Stimulated activated naive CD8-positive, alpha-beta T cell treated with anti-CD3 and anti-CD28 coated beads, Interleukin-15, amount 100 ng/mL, for 72 hours (primary cell): ENCODE measurements around the gene THYN1.

Source experiments
- ATAC-seq: fragments of 150-1000 bp; cut with Tn5 transposase; 2 replicates; pipeline ENCODE4 v1.10.0; 2021; ENCODE audit warnings: mild to moderate bottlenecking, moderate library complexity
- DNase-seq, 2 donors: peaks; one replicate each; pipeline ENCODE4 v3.0.0; 2021 to 2022
- H3K27ac Mint-ChIP-seq, 2 donors: one replicate each; pipeline ENCODE4 v1.8.0; 2022; ENCODE audit warnings: mild to moderate bottlenecking in 2 of 2, mixed read lengths in 2 of 2, moderate library complexity in 2 of 2
- H3K27me3 Mint-ChIP-seq: one replicate; pipeline ENCODE4 v1.8.0; 2022; ENCODE audit warnings: mixed read lengths
- H3K4me1 Mint-ChIP-seq: one replicate; pipeline ENCODE4 v1.8.0; 2022; ENCODE audit warnings: mild to moderate bottlenecking, mixed read lengths
- H3K4me3 Mint-ChIP-seq, 2 donors: one replicate each; pipeline ENCODE4 v1.8.0; 2022; ENCODE audit warnings: mild to moderate bottlenecking in 2 of 2, mixed read lengths in 2 of 2, moderate library complexity in 1 of 2
- H3K9me3 Mint-ChIP-seq, 2 donors: one replicate each; pipeline ENCODE4 v1.8.0; 2022; ENCODE audit warnings: mixed read lengths in 2 of 2

THYN1 gene

DNA sequence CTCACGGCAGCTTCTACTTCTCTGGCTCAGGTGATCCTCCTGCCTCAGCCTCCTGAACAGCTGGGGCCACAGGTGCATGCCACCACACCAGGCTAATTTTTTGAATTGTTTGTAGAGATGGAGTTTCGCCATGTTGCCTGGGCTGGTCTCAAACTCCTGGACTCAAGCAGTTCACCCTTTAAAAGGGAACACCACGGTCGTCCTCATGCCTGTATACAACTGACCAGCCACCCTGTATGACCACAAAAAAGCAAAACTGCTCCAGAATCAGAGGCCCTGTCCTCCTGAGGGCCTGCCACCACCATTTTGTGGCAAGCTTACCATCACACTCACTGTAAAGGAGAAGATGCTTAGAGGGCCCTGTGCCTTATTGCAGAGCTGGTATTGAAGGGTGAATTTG is 25.2 kb upstream of the THYN1 start:
- H3K27ac Mint-ChIP-seq: no peak overlapping the region
- peaks cover 47% of the 10 kb centered on the region for H3K4me1 Mint-ChIP-seq
- ATAC-seq: no peak
- H3K4me3 Mint-ChIP-seq: no peak overlapping the region
- no peaks in the 10 kb centered on the region for H3K9me3 Mint-ChIP-seq
- no peak for DNase-seq
- H3K27me3 Mint-ChIP-seq: peaks cover 7% of the 10 kb centered on the region

DNA sequence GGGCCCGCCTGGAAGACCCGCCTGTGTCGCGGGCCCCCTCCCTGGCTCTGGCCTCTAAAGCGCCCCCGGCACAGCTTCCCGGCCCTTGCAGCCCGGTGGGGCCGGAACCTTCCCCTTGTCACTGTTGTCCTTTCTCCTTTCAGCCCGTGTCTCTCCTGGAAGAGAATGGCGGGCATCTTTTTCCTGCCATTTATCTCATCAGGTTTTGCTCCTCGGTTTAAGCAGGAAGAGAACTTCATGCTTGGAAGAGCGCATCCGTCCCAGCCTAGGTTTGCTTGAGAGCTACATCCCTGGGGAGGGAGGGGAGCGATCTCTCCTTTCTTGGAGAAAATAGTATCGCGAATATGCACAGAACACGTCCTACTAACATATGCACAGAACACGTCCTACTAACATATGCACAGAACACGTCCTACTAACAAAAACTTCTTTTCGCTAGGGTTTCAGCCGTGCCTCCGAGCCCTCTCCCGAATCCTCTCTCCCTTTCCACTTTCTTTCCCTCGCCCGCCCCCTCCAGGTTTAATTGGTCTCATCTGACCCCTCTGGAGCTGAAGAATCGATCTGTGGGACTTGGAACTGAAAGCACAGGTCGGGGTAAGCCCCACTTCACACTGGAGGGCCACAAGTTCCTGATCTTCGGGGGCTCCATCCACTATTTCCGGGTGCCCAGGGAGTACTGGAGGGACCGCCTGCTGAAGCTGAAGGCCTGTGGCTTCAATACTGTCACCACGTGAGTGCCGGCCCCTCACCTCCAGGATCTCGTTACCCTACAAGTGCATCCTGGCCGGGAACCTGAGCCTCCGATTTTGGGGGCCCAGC is 24.2 kb upstream of the THYN1 start:
- H3K9me3 Mint-ChIP-seq: no peaks in the 10 kb centered on the region
- peaks cover 56% of the 10 kb centered on the region for H3K4me1 Mint-ChIP-seq

DNA sequence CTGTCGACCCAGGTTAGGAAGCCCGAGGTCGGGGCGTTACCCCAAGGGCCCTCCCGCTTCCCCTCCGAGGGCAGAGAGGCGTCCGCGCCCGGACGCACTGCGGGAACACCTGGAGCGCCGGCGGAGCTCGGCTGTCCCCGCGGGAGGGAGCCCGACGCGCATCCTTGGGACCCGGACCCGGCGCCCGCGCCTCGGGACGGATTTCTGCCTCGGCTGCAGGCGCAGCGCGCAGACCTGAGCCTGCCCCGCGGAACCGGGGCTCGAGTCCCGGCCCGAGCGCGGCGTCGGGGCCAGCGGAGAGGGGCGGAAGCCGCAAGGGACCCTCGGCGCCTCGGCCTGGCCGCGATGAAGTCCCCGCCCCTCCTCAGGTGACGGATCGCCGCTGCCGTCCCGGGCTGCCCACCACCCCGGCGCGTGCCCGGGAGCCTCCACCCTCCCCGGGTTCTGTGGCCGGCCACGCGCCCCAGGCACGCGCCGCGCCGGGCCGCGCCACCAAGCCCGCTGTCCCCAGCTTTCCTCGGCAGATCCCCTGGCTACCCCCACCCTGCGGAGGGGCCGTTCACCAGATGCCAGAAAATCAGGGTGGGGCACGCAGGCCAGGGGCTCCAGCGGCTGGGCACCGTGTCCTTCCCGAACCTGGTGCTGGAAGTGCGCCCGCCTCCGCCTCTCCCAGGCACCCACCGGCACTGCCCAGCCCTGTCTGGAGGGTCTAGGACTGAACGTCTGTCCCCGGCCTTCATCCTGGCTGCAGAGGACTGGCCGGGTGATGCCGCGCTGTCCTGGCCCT is 23.4 kb upstream of the THYN1 start:
- Mint-ChIP-seq H3K4me3 (peak overlapping the region; percentile 93 to 95), H3K4me1 (peaks cover 61% of the 10 kb centered on the region), H3K27me3 (peaks cover 7% of the 10 kb centered on the region), H3K27ac (peak overlapping the region; percentile 97 to 98), H3K9me3 (no peaks in the 10 kb centered on the region)
- ATAC-seq (peak; percentile 47), DNase-seq (peak; percentile 29 to 30)

More for the DNA sequence above, 24.2 kb upstream of the THYN1 start:
- H3K4me3 Mint-ChIP-seq: peak overlapping the region; percentile 87 to 89
- no peak overlapping the region for H3K27ac Mint-ChIP-seq
- no peak for DNase-seq
- peaks cover 7% of the 10 kb centered on the region for H3K27me3 Mint-ChIP-seq
- ATAC-seq: no peak

DNA sequence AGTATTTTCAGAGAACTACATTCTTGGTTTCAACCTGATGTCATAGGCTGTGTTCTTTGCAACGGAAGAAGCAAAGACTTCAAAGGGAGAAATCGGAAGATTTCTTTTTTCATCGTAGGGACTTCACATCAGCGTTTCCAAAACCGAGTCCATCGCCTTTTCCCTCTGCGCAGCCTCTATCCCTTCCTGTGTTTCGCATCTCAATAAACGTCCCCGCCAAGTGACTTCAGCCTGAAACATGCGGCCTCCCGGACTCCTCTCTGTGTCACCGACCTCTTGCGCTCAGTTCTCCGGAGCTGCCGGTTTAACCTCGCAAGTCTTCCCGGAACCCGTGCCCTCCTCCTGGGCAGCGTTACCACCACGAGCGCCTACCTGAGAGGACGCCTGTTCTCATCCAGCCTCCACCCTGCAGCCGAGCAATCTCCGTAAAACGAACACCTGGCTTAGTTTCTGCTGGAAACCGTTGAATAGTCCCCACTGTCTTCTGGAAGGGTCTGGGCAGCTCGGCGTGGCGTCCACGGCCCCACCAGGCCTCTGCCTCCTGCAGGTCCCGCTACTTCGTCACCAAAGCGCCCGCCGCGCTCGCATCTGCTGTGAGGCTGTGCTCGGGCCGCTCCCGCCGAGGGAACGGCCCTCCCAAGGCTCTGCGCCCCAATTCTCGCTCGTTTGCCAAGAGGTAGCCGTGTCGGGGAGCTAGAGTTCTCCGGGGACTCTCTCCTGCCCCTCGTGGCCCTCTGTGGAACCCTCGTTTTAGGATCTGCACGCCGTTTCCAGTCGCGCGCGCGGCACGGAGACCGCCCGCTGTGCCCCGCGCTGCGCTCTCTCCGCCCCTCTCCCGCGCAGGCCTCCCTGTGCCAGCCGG is 22.6 kb upstream of the THYN1 start, which contains the start of gene GLB1L3:
GLB1L3 (plus strand) TSS at position 846 of the 862 bp plus-strand sequence. CDS start 362 bp downstream, outside the sequence.
- peaks cover 70% of the 10 kb centered on the region for H3K4me1 Mint-ChIP-seq
- peak; percentile 93 for ATAC-seq
- peak within 1 kb of the TSS; percentile 93 to 95 for H3K4me3 Mint-ChIP-seq
- H3K9me3 Mint-ChIP-seq: no peaks in the 10 kb centered on the region
- H3K27ac Mint-ChIP-seq: peak within 1 kb of the TSS; percentile 97 to 98
- peak; percentile 83 to 86 for DNase-seq
- H3K27me3 Mint-ChIP-seq: peaks cover 7% of the 10 kb centered on the region

DNA sequence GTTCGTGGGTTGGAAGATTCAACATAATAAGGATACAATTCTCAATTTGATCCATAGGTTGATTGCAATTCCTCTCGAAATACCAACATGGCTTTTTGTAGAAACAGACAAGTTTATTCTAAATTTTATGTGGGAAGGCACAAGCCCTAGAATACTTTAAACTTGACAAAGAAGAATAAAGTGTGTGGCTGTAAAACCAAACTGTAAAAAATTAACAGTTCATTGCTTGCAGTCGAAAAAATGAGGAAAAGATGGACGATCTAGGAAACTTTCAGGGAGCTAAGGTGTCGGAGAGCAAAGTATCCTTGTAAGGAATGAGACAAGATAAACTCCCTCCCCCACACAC is 22.0 kb upstream of the THYN1 start:
- Mint-ChIP-seq H3K9me3 (no peaks in the 10 kb centered on the region), H3K27me3 (peaks cover 7% of the 10 kb centered on the region), H3K4me3 (peak overlapping the region; percentile 93 to 95), H3K27ac (peak overlapping the region; percentile 97 to 98), H3K4me1 (peaks cover 76% of the 10 kb centered on the region)
- DNase-seq: no peak
- no peak for ATAC-seq

DNA sequence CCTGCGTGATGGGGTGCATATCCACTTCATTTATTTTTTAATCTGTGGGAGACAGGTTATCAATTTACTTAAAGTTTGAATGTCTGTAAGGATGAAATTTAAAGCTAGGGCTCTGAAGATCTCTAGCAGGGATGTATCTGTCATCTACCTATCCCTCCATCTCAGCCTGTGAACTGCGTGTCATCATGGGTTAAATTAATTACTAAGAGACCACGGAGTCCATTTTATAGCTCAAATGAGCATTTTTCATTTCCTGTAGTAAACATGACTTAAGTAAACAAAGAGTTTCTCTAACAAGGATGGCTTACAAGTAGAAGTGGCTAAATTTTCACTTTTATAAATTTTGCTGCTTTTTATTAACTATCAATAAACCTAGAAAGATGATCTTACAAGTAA is 20.2 kb upstream of the THYN1 start:
- ATAC-seq: no peak
- DNase-seq: no peak
- Mint-ChIP-seq H3K4me1 (peaks cover 70% of the 10 kb centered on the region), H3K27me3 (peaks cover 7% of the 10 kb centered on the region), H3K27ac (no peak overlapping the region), H3K9me3 (no peaks in the 10 kb centered on the region), H3K4me3 (peak overlapping the region in 1 of 2 donors; percentile 45)

DNA sequence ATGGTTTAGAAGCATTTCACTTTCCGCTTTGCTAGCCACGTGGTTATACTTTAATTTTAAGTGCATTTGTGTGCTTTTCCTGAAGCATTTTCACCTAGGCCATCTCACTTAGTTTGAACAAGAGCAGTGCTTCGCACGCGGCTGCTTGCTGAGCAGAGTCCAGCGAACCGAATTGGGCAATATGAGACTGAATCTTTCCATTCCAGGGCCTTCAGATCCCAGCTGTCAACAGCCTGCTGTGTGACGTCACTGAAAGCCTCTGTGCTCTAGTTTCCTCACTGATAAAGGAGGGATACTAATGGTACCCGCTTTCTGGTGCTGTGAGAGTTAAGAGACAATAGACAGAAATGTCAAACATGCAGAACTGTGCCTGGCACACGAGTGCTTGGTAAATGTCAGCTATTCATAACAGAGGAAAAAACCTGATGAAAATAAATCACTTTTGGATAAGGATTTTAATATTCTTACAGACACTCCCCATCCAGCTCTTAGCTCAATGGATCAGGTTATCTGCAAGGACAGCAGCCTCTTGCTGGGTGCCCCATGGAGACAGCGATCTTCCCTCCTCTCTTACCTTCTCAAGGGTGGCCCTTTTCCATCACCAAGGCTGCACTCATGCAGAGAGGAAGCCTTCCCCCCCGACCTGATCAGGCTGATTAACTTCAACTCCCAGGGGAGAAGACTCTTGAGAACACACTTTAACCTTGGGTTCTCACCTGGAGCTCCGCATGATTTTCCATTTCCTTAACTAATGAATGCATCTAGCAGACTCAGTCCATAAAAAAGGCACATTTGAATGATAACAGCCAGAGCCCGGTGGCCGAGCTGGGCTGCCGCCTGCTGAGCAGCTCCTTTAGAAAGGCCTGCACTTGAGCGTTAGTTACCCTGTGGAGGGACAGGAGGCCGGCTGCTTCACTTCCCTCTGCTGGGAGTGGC is 19.5 kb upstream of the THYN1 start:
- peaks cover 68% of the 10 kb centered on the region for H3K4me1 Mint-ChIP-seq
- no peak for DNase-seq
- no peak for ATAC-seq
- no peaks in the 10 kb centered on the region for H3K9me3 Mint-ChIP-seq
- H3K27ac Mint-ChIP-seq: no peak overlapping the region
- peak overlapping the region in 1 of 2 donors; percentile 45 for H3K4me3 Mint-ChIP-seq
- peaks cover 7% of the 10 kb centered on the region for H3K27me3 Mint-ChIP-seq

DNA sequence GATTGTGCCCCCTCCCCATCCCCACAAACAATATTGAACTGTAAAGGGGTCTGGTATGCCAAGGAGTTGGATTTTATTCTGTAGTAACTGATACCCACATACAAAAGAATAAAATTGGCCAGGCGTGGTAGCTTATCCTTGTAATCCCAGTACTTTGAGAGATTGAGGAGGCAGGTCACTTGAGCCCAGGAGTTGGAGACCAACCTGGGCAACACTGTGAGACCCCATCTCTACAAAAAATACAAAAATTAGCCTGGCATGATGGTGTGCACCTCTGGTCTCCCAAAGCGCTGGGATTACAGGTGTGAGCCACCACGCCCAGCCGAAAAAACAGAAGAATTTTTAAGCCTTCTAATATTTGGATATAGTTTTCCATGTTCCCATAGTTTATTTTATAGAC is 18.8 kb upstream of the THYN1 start:
- Mint-ChIP-seq H3K4me1 (peaks cover 61% of the 10 kb centered on the region), H3K4me3 (no peak overlapping the region), H3K27ac (no peak overlapping the region), H3K9me3 (no peaks in the 10 kb centered on the region), H3K27me3 (peaks cover 1% of the 10 kb centered on the region)
- ATAC-seq: no peak
- no peak for DNase-seq

DNA sequence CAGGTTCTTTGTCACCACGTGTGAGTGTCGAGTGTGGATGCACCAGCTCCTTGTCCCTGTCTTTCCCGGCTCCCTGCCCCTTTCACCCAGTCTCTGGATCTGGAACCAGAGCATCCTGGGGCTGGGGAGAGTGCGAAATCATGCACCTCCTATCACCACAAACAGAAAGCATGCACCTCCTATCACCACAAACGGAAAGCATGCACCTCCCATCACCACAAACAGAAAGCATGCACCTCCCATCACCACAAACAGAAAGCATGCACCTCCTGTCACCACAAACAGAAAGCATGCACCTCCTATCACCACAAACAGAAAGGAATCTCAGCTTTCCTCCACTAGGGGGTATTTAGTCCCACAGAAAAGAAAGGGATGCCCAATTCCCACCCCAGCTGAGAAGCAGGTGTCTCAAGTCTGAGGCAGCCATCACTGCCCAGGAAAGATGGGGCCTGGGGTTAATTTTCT is 17.1 kb upstream of the THYN1 start:
- H3K27me3 Mint-ChIP-seq: no peaks in the 10 kb centered on the region
- ATAC-seq (peak; percentile 62), DNase-seq (no peak)
- H3K27ac Mint-ChIP-seq: no peak overlapping the region
- peaks cover 54% of the 10 kb centered on the region for H3K4me1 Mint-ChIP-seq
- H3K9me3 Mint-ChIP-seq: no peaks in the 10 kb centered on the region
- H3K4me3 Mint-ChIP-seq: peak overlapping the region; percentile 24 to 31

DNA sequence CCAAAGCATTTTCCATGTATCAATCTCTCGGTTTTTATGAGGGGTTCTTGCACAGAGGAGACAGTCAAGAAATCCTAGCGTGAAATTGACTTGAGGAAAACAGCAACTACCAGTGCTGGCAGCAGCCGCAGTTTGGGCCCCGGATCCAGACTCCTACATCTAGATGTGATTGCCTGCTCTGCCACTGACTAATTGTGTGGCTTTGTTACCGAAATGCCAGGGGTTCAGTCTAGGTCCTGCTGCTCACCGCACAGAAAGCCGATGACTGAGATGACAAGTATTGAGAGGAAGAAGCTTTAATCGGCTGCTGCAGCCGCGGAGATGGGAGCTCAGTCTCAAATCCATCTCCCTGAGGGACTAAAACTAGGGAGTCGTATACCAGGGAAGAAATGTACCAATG is 14.8 kb upstream of the THYN1 start:
- ATAC-seq (no peak), DNase-seq (no peak)
- Mint-ChIP-seq H3K4me3 (no peak overlapping the region), H3K9me3 (no peaks in the 10 kb centered on the region), H3K27me3 (no peaks in the 10 kb centered on the region), H3K27ac (no peak overlapping the region), H3K4me1 (peaks cover 33% of the 10 kb centered on the region)

DNA sequence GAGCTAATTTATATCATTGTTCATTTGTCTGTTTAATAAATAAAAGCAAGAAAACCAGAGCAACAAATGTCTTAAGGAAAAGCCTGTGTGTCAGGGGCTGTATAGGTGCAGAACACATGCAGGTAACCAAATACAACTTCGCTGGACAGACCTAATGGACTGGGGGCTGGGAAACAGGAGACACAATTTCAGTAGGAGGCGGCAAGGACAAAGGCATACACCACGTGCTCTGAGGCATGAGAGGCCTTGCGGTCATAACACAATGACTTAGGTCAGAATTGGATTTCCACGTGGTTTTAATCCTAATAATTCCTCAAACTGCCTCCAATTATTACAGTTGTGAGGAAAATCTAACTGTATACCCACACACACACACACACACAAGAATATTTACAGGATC is 14.3 kb upstream of the THYN1 start:
- ATAC-seq (no peak), DNase-seq (no peak)
- Mint-ChIP-seq H3K27ac (no peak overlapping the region), H3K4me3 (no peak overlapping the region), H3K4me1 (peaks cover 28% of the 10 kb centered on the region), H3K27me3 (no peaks in the 10 kb centered on the region), H3K9me3 (no peaks in the 10 kb centered on the region)

DNA sequence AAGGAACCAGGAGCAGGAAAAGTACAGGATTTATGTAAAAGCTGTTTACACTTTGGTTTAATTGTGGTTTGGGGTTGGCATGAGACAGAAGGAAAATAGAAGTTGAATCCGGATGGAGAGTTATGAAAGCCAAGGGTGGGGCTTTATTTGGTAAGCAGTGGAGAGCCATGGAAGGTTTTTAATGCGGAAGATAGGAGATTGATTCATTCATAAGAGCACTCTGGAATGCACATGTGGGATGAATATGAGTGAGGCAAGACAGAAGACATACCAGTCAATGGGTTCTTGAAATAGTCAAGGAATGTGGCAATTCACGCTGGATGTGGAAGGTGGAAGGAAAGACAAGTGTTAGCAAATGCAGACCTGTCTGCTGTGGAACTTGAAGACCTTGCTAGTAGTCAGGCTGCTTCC is 13.7 kb upstream of the THYN1 start:
- ATAC-seq (no peak), DNase-seq (no peak)
- Mint-ChIP-seq H3K4me3 (no peak overlapping the region), H3K27ac (no peak overlapping the region), H3K9me3 (no peaks in the 10 kb centered on the region), H3K27me3 (no peaks in the 10 kb centered on the region), H3K4me1 (peaks cover 24% of the 10 kb centered on the region)

DNA sequence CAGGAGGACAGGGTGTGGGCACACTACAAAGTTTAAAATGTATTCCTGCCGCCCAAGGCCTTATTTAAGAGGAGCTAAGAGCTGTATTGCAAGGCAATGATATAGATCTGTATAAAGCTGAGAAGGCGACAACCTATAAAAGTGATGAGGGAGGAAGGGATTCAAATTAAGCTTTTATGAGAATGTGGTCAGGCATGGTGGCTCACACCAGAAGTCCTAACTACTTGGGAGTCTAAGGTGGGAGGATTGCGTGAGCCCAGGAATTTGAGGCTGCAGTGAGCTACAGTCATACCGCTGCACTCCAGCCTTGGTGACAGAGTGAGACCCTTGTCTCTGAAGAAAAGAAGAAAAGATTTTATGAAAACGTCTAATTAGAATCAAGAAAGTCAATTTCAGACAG is 13.3 kb upstream of the THYN1 start:
- Mint-ChIP-seq H3K9me3 (no peaks in the 10 kb centered on the region), H3K4me1 (peaks cover 20% of the 10 kb centered on the region)
- no peak for ATAC-seq

DNA sequence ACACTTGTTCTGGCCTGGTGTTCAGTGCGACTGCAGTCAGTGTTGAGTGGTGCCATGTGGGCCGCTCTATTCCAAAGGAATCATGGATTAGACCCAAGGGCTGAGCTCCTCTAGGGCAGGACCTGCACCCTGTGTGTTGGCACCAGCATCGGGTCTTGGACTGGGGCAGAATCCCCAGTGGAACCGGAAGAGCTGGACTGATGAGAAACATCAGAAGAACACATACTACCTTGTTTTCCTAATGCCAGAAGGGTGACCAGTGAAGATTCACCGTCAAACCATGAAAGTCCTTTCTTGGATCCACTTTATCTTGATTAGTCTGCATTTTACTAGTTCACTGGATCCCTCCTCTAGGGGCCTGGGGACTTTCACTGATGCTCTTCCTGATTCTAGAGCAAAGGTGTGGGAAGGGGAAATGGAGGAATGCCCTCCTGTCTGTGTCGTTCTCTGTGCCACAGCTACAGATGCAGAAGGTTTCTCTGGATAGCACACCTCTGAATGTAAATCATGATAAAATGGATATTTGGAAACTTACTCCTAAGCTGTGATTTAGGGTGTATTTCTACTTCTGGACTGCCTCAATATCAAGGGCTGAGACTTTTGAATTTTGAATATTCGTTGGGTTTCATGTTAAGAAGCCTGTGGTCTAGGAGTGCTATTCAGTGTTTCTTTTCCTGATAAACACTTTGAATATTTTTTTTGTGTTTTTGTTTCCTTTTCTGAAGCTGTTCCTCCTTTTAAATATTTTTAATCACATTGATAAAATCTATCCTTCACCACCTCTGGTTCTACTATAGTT is 12.0 kb upstream of the THYN1 start:
- no peaks in the 10 kb centered on the region for H3K27me3 Mint-ChIP-seq
- no peaks in the 10 kb centered on the region for H3K9me3 Mint-ChIP-seq
- ATAC-seq (no peak), DNase-seq (no peak)
- peaks cover 8% of the 10 kb centered on the region for H3K4me1 Mint-ChIP-seq
- H3K27ac Mint-ChIP-seq: no peak overlapping the region
- no peak overlapping the region for H3K4me3 Mint-ChIP-seq

More for the DNA sequence above, 13.3 kb upstream of the THYN1 start:
- no peak for DNase-seq
- H3K27me3 Mint-ChIP-seq: no peaks in the 10 kb centered on the region
- no peak overlapping the region for H3K4me3 Mint-ChIP-seq
- H3K27ac Mint-ChIP-seq: no peak overlapping the region
